H1 (cell line): ENCODE measurements around the gene AIMP1. TPM values are rescaled to one million over a fixed set of nuclear protein-coding genes. Genes with fewer than 3 reads are reported as not detected.

Source experiments
- CTCF ChIA-PET: fragments of 300-600 bp; sonication (Branson Sonifier 250); formaldehyde crosslinking; loops from one replicate; lab custom pipeline; 2021; ENCODE audit not compliant: partially characterized antibody; lab: Charles Lee
- POLR2A ChIA-PET: fragments of 300-600 bp; sonication (Branson Sonifier 250); formaldehyde crosslinking; loops from one replicate; lab custom pipeline; 2021; ENCODE audit warnings: inconsistent platforms; ENCODE audit not compliant: partially characterized antibody; lab: Charles Lee
- DNase-seq, 2 experiments: peaks; one replicate each; pipeline versions ENCODE4 v3.0.0 to v3.0.0-alpha.2; 2010 to 2022; ENCODE audit warnings: low spot score in 2 of 2, low read depth in 1 of 2, mixed read lengths in 1 of 2
- FAIRE-seq: peaks from 2 replicates; lab custom pipeline; 2011; peaks lifted over from hg19 to GRCh38; lab: Jason Lieb, UNC
- H2AFZ ChIP-seq: 2 replicates; pipeline ENCODE4 v1.8.1; 2012; ENCODE audit warnings: low read length, inconsistent platforms
- H2AK5ac ChIP-seq: 2 replicates; pipeline ENCODE4 v1.6.1; 2013; ENCODE audit warnings: low read depth, low read length
- H2BK120ac ChIP-seq: replicated peaks from 2 replicates; pipeline ENCODE3; 2013; ENCODE audit warnings: low read depth, low read length, inconsistent platforms
- H2BK12ac ChIP-seq: 2 replicates; pipeline ENCODE4 v1.6.1; 2013; ENCODE audit warnings: low read depth, low read length
- H2BK15ac ChIP-seq: 2 replicates; pipeline ENCODE4 v1.6.1; 2013; ENCODE audit warnings: low read length
- H2BK20ac ChIP-seq: 2 replicates; pipeline ENCODE4 v1.6.1; 2013; ENCODE audit warnings: low read length
- H2BK5ac ChIP-seq: 2 replicates; pipeline ENCODE4 v1.6.1; 2013; ENCODE audit warnings: low read depth, low read length
- H3K14ac ChIP-seq: 2 replicates; pipeline ENCODE4 v1.6.1; 2013; ENCODE audit warnings: inconsistent platforms; ENCODE audit not compliant: insufficient read length
- H3K18ac ChIP-seq: 2 replicates; pipeline ENCODE4 v1.6.1; 2013; ENCODE audit warnings: low read length; ENCODE audit errors: extremely low read depth
- H3K23ac ChIP-seq: 2 replicates; pipeline ENCODE4 v1.6.1; 2013; ENCODE audit warnings: inconsistent platforms; ENCODE audit not compliant: insufficient read length
- H3K23me2 ChIP-seq: 2 replicates; pipeline ENCODE4 v1.6.1; 2013; ENCODE audit warnings: low read depth, low read length
- H3K27ac ChIP-seq: 2 replicates; pipeline ENCODE4 v1.6.1; 2011; ENCODE audit warnings: low read depth, low read length, inconsistent platforms
- H3K27me3 ChIP-seq, 4 experiments: replicated peaks in 1 of 4; 1 replicate in 1 of 4; 2 replicates in 3 of 4; pipeline versions ENCODE4 v1.6.1 to v1.8.1; 2011 to 2013; ENCODE audit warnings: low read length in 3 of 4, mild to moderate bottlenecking in 3 of 4, inconsistent platforms in 2 of 4, mixed read lengths in 2 of 4, moderate library complexity in 1 of 4; ENCODE audit not compliant: control insufficient read depth in 3 of 4, insufficient read depth in 3 of 4; ENCODE audit errors: extremely low read depth in 1 of 4
- H3K36me3 ChIP-seq, 4 experiments: 2 replicates each; pipeline versions ENCODE4 v1.6.1 to v1.8.1; 2011 to 2013; ENCODE audit warnings: mild to moderate bottlenecking in 4 of 4, low read length in 3 of 4, moderate library complexity in 2 of 4, control low read depth in 1 of 4, inconsistent platforms in 1 of 4; ENCODE audit not compliant: insufficient read depth in 4 of 4, control insufficient read depth in 2 of 4
- H3K4ac ChIP-seq: replicated peaks from 2 replicates; pipeline ENCODE3; 2013; ENCODE audit warnings: low read length, low read depth, mixed read lengths, inconsistent platforms; ENCODE audit not compliant: insufficient read length
- H3K4me1 ChIP-seq, 4 experiments: replicated peaks in 1 of 4; 1 replicate in 1 of 4; 2 replicates in 3 of 4; pipeline versions ENCODE4 v1.6.1 to v1.8.1; 2011 to 2013; ENCODE audit warnings: low read length in 3 of 4, inconsistent platforms in 2 of 4, mixed read lengths in 1 of 4; ENCODE audit not compliant: insufficient read depth in 4 of 4, control insufficient read depth in 3 of 4
- H3K4me2 ChIP-seq, 2 experiments: 2 replicates each; pipeline versions ENCODE4 v1.6.1 to v1.8.1; 2011 to 2013; ENCODE audit warnings: low read depth in 2 of 2, low read length in 2 of 2, control low read depth in 1 of 2, inconsistent platforms in 1 of 2, mild to moderate bottlenecking in 1 of 2; ENCODE audit not compliant: insufficient read depth in 1 of 2
- H3K4me3 ChIP-seq, 4 experiments: fragments of 200-600, 300-600 bp in 1 of 4; sonication (generic), shearing (Covaris generic), sonication (Bioruptor Twin) in 1 of 4; 2 replicates each; pipeline versions ENCODE4 v1.5.1 to v1.8.1; 2011 to 2016; ENCODE audit warnings: low read length in 4 of 4, low read depth in 3 of 4, control low read depth in 2 of 4, inconsistent platforms in 2 of 4, mild to moderate bottlenecking in 2 of 4, mixed read lengths in 1 of 4, moderate library complexity in 1 of 4; ENCODE audit not compliant: insufficient read depth in 2 of 4; ENCODE audit errors: extremely low read depth in 1 of 4
- H3K56ac ChIP-seq: replicated peaks from 2 replicates; pipeline ENCODE3; 2013; ENCODE audit warnings: low read depth, mild to moderate bottlenecking, mixed read lengths, low read length, inconsistent platforms; ENCODE audit not compliant: insufficient read length
- H3K79me1 ChIP-seq: 2 replicates; pipeline ENCODE4 v1.6.1; 2013; ENCODE audit warnings: low read depth, low read length, control low read depth
- H3K79me2 ChIP-seq, 2 experiments: 2 replicates each; pipeline versions ENCODE4 v1.6.1 to v1.8.1; 2012 to 2013; ENCODE audit warnings: low read length in 2 of 2, mild to moderate bottlenecking in 2 of 2, inconsistent platforms in 1 of 2; ENCODE audit not compliant: insufficient read depth in 2 of 2, control insufficient read depth in 1 of 2
- H3K9ac ChIP-seq, 4 experiments: replicated peaks in 1 of 4; 1 replicate in 1 of 4; 2 replicates in 3 of 4; pipeline versions ENCODE4 v1.6.1 to v1.8.1; 2011 to 2013; ENCODE audit warnings: low read depth in 3 of 4, low read length in 3 of 4, control low read depth in 2 of 4, mild to moderate bottlenecking in 2 of 4, moderate library complexity in 2 of 4, inconsistent platforms in 1 of 4; ENCODE audit errors: extremely low read depth in 1 of 4
- H3K9me3 ChIP-seq, 2 experiments: 2 replicates each; pipeline versions ENCODE4 v1.6.1 to v1.8.1; 2012 to 2013; ENCODE audit warnings: mild to moderate bottlenecking in 2 of 2, moderate library complexity in 2 of 2, control low read depth in 1 of 2, inconsistent platforms in 1 of 2, low read depth in 1 of 2, low read length in 1 of 2, mixed read lengths in 1 of 2; ENCODE audit not compliant: insufficient read depth in 2 of 2
- H4K20me1 ChIP-seq, 2 experiments: replicated peaks in 1 of 2; 2 replicates each; pipeline versions ENCODE3 to v1.8.1; 2011 to 2013; ENCODE audit warnings: inconsistent platforms in 2 of 2, low read length in 2 of 2, mild to moderate bottlenecking in 1 of 2; ENCODE audit not compliant: insufficient read depth in 2 of 2, control insufficient read depth in 1 of 2
- H4K5ac ChIP-seq: 2 replicates; pipeline ENCODE4 v1.6.1; 2013; ENCODE audit warnings: low read length, low read depth, mixed read lengths, inconsistent platforms; ENCODE audit not compliant: insufficient read length
- H4K8ac ChIP-seq: 2 replicates; pipeline ENCODE4 v1.8.0; 2013; ENCODE audit warnings: mild to moderate bottlenecking, moderate library complexity, low read length, inconsistent platforms; ENCODE audit not compliant: insufficient read depth; ENCODE audit errors: extremely low read depth
- H4K91ac ChIP-seq: replicated peaks from 2 replicates; pipeline ENCODE3; 2013; ENCODE audit warnings: low read length, mixed read lengths, inconsistent platforms; ENCODE audit not compliant: insufficient read length
- EGR1 ChIP-seq: IDR thresholded peaks from 2 replicates; pipeline ENCODE4 v1.6.1; 2011; ENCODE audit warnings: low read depth, low read length, borderline replicate concordance
- JUND ChIP-seq: IDR thresholded peaks from 2 replicates; pipeline ENCODE4 v1.6.1; 2011; ENCODE audit warnings: mild to moderate bottlenecking, improper control_type of control experiment, low read length
- KDM4A ChIP-seq: IDR thresholded peaks from one replicate; pipeline ENCODE4 v1.7.1; 2012; ENCODE audit warnings: low read depth, mild to moderate bottlenecking, moderate library complexity, low read length, inconsistent platforms; ENCODE audit not compliant: severe bottlenecking
- KDM5A ChIP-seq: fragments of 200-600 bp; IDR thresholded peaks from 2 replicates; pipeline ENCODE4 v1.7.1; 2012; ENCODE audit warnings: mild to moderate bottlenecking, low read length, inconsistent platforms, mixed read lengths
- NRF1 ChIP-seq: IDR thresholded peaks from 2 replicates; pipeline ENCODE4 v1.6.1; 2011; ENCODE audit warnings: mild to moderate bottlenecking, low read depth, low read length, improper control_type of control experiment
- POLR2A ChIP-seq, 2 experiments: IDR thresholded peaks; 1 replicate in 1 of 2; 2 replicates in 1 of 2; pipeline ENCODE4 v1.6.1; 2011; ENCODE audit warnings: low read depth in 2 of 2, low read length in 2 of 2, mild to moderate bottlenecking in 2 of 2; ENCODE audit errors: control extremely low read depth in 1 of 2
- POLR2AphosphoS5 ChIP-seq: IDR thresholded peaks from 2 replicates; pipeline ENCODE4 v1.6.1; 2011; ENCODE audit warnings: low read depth, low read length
- RBBP5 ChIP-seq: IDR thresholded peaks from 2 replicates; pipeline ENCODE4 v1.7.1; 2012; ENCODE audit warnings: low read depth, mild to moderate bottlenecking, inconsistent platforms, low read length, moderate library complexity, borderline replicate concordance
- SIX5 ChIP-seq: IDR thresholded peaks from 2 replicates; pipeline ENCODE4 v1.6.1; 2011; ENCODE audit warnings: mild to moderate bottlenecking, low read depth, low read length
- TAF7 ChIP-seq: optimal IDR thresholded peaks from 2 replicates; pipeline ENCODE3; 2011; ENCODE audit warnings: low read depth, mild to moderate bottlenecking, inconsistent platforms, low read length, moderate library complexity, borderline replicate concordance
- TCF12 ChIP-seq: IDR thresholded peaks from 2 replicates; pipeline ENCODE4 v1.6.1; 2011; ENCODE audit warnings: low read depth, mild to moderate bottlenecking, low read length
- WGBS, 2 experiments: shearing (Covaris generic) in 1 of 2; methylation state at CpG; one replicate each; pipeline versions ENCODE4 v1.1.6 to v1.1.7; 2013 to 2015; ENCODE audit warnings: low lambda C conversion rate in 2 of 2, mixed read lengths in 2 of 2, inconsistent platforms in 1 of 2, low coverage in 1 of 2, missing lambda C conversion rate in 1 of 2; ENCODE audit not compliant: insufficient replicate concordance in 2 of 2, insufficient coverage in 1 of 2, insufficient read length in 1 of 2; ENCODE audit errors: extremely low coverage in 1 of 2, missing lambda C conversion rate in 1 of 2; 5-methylcytosine and 5-hydroxymethylcytosine counted together
- polyA plus RNA-seq, 7 experiments: library from polyadenylated mRNA; depleted of rRNA in 3 of 7; stranded (reverse) in 5 of 7; unstranded in 2 of 7; fragments of >200 nt in 5 of 7; fragments of 200-250 nt in 2 of 7; gene quantifications; 1 replicate in 5 of 7; 2 replicates in 1 of 7; 4 replicates in 1 of 7; pipeline versions ENCODE4 v1.2.1 to v1.2.3, GENCODE V29; 2011 to 2013; ENCODE audit warnings: missing spikeins in 2 of 7, mixed read lengths in 2 of 7
- total RNA-seq: library from RNA; stranded (reverse); fragmentation: NEBNext Ultra II Directional; extraction: Animal tissue kit (Norgen Biotek cat#: 25700); gene quantifications from 2 replicates; pipeline ENCODE4 v1.2.1, GENCODE V29; 2021
- TF ChIP-seq, protein P1 (sequence below): IDR thresholded peaks from 2 replicates; pipeline ENCODE4 v1.6.1; 2012; ENCODE audit warnings: low read length, inconsistent platforms

The AIMP1 gene
- total and polyA plus RNA-seq, 2 of the 8 experiments (the other 6 are each of a cell fraction or from before 2014, with no cell fraction given): 7.9 to 54.6 TPM

DNA sequence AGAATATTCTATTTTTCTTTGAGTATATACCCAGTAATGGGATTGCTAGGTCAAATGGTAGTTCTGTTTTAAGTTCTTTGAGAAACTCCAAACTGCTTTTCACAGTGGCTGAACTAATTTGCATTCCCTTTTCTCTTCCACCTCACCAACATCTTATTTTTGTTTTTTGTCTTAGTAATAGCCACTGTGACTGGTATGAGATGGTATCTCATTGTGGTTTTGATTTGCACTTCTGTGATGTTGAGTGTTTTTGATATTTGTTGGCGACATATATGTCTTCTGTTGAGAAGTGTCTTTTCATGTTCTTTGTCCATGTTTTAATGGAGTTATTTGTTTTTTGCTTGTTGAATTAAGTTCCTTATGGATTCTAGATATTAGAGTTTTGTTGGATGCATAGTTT, 24.4 kb downstream of the AIMP1 start:
- Histone ChIP-seq H3K23ac (no peak overlapping the region), H3K27me3 (no peaks in the 10 kb centered on the region), H3K4me2 (no peak overlapping the region), H4K8ac (no peak overlapping the region), H3K4me1 (no peaks in the 10 kb centered on the region), H3K9me3 (no peaks in the 10 kb centered on the region), H3K36me3 (peaks cover 0 to 21% (median 11%) of the 10 kb centered on the region in 4 experiments; a peak in 6 of 8 replicates), H4K20me1 (no peaks in the 10 kb centered on the region), H4K5ac (no peak overlapping the region), H3K4ac (no peak overlapping the region), H2BK20ac (no peak overlapping the region), H3K27ac (no peak overlapping the region), H3K9ac (no peak overlapping the region), H3K14ac (no peak overlapping the region), H2BK5ac (no peak overlapping the region), H3K79me1 (no peaks in the 10 kb centered on the region), H2BK15ac (no peak overlapping the region), H3K23me2 (no peaks in the 10 kb centered on the region), H3K56ac (no peak overlapping the region), H3K79me2 (peaks cover 0 to 5% of the 10 kb centered on the region in 2 experiments; a peak in 1 of 4 replicates), H3K18ac (no peak overlapping the region), H2BK12ac (no peak overlapping the region), H3K4me3 (no peak overlapping the region), H2BK120ac (no peak overlapping the region), H2AK5ac (no peak overlapping the region), H4K91ac (no peak overlapping the region), H2AFZ (no peak overlapping the region)
- TF ChIP-seq TAF7 (no peak), TCF12 (no peak), JUND (no peak), EGR1 (no peak), KDM5A (no peak), POLR2A (IDR thresholded peaks at IDR 0.05; ENCODE audit: control extremely low read depth in 1 of 2, low read depth in 2 of 2, low read length in 2 of 2) (no peak), NRF1 (no peak), POLR2AphosphoS5 (no peak), KDM4A (no peak), RBBP5 (no peak), SIX5 (no peak)
- TF ChIP-seq, protein P1, sequence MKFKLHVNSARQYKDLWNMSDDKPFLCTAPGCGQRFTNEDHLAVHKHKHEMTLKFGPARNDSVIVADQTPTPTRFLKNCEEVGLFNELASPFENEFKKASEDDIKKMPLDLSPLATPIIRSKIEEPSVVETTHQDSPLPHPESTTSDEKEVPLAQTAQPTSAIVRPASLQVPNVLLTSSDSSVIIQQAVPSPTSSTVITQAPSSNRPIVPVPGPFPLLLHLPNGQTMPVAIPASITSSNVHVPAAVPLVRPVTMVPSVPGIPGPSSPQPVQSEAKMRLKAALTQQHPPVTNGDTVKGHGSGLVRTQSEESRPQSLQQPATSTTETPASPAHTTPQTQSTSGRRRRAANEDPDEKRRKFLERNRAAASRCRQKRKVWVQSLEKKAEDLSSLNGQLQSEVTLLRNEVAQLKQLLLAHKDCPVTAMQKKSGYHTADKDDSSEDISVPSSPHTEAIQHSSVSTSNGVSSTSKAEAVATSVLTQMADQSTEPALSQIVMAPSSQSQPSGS: no peak
- FAIRE-seq: no peak
- ChIA-PET CTCF (no interaction called here), POLR2A (no interaction called here)
- DNase-seq: no peak
- 93% methylated on average over 1 of the region's 1 CpG; no CpG with 5 or more reads in 1 of the 2 experiments for WGBS, 2 experiments
